HS-27A (cell line): ENCODE data around the gene THRSP.
"Not testable (repeated sequence)": the region's sequence is repeated elsewhere in the genome, so short reads cannot be mapped to it uniquely, and the experiment has no call there.

ENCODE experiments used
- DNase-seq: peaks from one replicate; pipeline ENCODE4 v3.0.0-alpha.2; 2012; ENCODE audit warnings: low read depth, missing footprints

THRSP gene

GRCh38 chr11:78066471-78066870 lies 2.8 kb downstream of the THRSP start:
- DNase-seq = no peak

- DNase-seq = no peak
Measured at GRCh38 chr11:78067704-78068103, 4.0 kb downstream of the THRSP start.

- DNase-seq = no peak
Measured at GRCh38 chr11:78069465-78069864, 5.8 kb downstream of the THRSP start.

GRCh38 chr11:78070621-78071020 lies 7.0 kb downstream of the THRSP start:
- no peak for DNase-seq

GRCh38 chr11:78071717-78072116 lies 8.1 kb downstream of the THRSP start:
- no peak for DNase-seq

GRCh38 chr11:78072455-78072854 lies 8.8 kb downstream of the THRSP start:
- DNase-seq = no peak

GRCh38 chr11:78074756-78075155 lies 11.1 kb downstream of the THRSP start:
- no peak for DNase-seq

- no peak for DNase-seq
Measured at GRCh38 chr11:78076733-78077403, 13.2 kb downstream of the THRSP start.

- DNase-seq = not testable (repeated sequence)
Measured at GRCh38 chr11:78077592-78077991, 13.9 kb downstream of the THRSP start.

GRCh38 chr11:78078218-78079167 lies 14.8 kb downstream of the THRSP start:
- no peak for DNase-seq

GRCh38 chr11:78079232-78080083 lies 15.8 kb downstream of the THRSP start, which contains the start of gene NDUFC2:
TSS of gene NDUFC2 (minus strand) at chr11:78079862. CDS start at chr11:78079744, 118 bp downstream.
- DNase-seq = peak; percentile 73

- no peak for DNase-seq
Measured at GRCh38 chr11:78080084-78080817, 16.6 kb downstream of the THRSP start.

GRCh38 chr11:78080818-78081495 lies 17.3 kb downstream of the THRSP start:
- DNase-seq = no peak

GRCh38 chr11:78081583-78081982 lies 17.9 kb downstream of the THRSP start:
- no peak for DNase-seq

- DNase-seq = no peak
Measured at GRCh38 chr11:78082146-78082545, 18.5 kb downstream of the THRSP start.

- no peak for DNase-seq
Measured at GRCh38 chr11:78083021-78083420, 19.4 kb downstream of the THRSP start.

GRCh38 chr11:78084506-78084905 lies 20.8 kb downstream of the THRSP start:
- DNase-seq = not testable (repeated sequence)

GRCh38 chr11:78085972-78086371 lies 22.3 kb downstream of the THRSP start:
- DNase-seq = no peak

GRCh38 chr11:78086521-78087074 lies 22.9 kb downstream of the THRSP start:
- not testable (repeated sequence) for DNase-seq

GRCh38 chr11:78094250-78094649 lies 30.6 kb downstream of the THRSP start:
- DNase-seq = no peak
